ENCODE results near the gene REV3L. TPM values are rescaled to one million over a fixed set of nuclear protein-coding genes. Genes with fewer than 3 reads are reported as not detected.
A peak's percentile ranks its signal among the peaks of the same experiment; 100 is the strongest.

REV3L gene
- total and polyA plus RNA-seq, 2 of the 13 experiments (the other 11 are each of a cell fraction or from before 2014, with no cell fraction given): 12.8 to 31.3 TPM

GRCh38 chr6:111259089-111259831 lies 223.8 kb downstream of the REV3L start (continued):
- TF ChIP-seq, protein P1, sequence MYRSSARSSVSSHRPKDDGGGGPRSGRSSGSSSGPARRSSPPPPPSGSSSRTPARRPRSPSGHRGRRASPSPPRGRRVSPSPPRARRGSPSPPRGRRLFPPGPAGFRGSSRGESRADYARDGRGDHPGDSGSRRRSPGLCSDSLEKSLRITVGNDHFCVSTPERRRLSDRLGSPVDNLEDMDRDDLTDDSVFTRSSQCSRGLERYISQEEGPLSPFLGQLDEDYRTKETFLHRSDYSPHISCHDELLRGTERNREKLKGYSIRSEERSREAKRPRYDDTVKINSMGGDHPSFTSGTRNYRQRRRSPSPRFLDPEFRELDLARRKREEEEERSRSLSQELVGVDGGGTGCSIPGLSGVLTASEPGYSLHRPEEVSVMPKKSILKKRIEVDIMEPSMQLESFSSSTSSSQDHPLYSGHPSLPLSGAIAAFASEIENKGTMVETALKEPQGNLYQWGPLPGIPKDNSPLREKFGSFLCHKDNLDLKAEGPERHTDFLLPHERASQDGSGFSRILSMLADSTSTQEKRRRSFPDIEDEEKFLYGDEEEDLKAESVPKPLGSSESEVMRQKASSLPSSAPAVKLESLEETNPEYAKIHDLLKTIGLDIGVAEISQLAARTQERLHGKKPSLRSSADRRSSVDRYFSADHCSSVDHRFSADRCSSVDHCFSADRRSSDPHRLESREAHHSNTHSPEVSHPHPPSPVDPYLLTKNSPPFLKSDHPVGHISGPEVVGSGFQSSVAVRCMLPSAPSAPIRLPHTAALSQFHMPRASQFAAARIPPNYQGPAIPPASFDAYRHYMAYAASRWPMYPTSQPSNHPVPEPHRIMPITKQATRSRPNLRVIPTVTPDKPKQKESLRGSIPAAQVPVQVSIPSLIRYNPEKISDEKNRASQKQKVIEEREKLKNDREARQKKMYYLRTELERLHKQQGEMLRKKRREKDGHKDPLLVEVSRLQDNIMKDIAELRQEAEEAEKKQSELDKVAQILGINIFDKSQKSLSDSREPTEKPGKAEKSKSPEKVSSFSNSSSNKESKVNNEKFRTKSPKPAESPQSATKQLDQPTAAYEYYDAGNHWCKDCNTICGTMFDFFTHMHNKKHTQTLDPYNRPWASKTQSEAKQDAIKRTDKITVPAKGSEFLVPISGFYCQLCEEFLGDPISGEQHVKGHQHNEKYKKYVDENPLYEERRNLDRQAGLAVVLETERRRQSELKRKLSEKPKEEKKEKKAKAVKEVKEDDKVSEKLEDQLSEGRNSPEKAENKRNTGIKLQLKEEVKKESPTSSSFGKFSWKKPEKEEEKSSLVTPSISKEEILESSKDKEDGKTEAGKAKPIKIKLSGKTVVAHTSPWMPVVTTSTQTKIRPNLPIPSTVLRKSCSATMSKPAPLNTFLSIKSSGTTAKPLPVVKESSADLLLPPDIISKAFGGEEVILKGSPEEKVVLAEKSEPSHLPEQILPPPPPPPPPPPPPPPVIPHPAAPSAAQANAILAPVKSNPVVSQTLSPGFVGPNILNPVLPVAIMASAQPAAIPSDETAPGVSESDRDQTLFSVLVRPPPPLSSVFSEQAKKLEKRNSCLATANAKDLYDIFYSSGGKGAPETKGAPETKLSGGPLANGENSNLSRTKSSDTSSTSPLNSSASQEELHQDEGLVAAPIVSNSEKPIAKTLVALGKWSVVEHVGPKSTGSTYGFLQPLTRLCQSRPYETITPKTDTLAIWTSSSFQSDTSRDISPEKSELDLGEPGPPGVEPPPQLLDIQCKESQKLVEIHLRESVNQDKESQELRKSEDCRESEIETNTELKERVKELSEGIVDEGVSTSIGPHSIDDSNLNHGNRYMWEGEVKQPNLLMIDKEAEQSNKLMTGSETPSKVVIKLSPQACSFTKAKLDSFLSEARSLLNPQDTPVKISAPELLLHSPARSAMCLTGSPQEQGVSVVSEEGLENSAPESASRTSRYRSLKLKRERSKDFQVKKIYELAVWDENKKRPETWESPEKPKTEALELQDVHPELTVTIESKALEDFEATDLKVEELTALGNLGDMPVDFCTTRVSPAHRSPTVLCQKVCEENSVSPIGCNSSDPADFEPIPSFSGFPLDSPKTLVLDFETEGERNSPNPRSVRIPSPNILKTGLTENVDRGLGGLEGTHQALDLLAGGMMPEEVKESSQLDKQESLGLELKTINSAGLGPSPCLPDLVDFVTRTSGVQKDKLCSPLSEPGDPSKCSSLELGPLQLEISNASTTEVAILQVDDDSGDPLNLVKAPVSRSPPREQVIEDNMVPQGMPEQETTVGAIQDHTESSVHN (CRISPR knock-in tag; IDR thresholded peaks at IDR 0.05): peak; percentile 53; the same call in 1 of the 2 replicates
- TF ChIP-seq MATR3 (CRISPR knock-in tag; IDR thresholded peaks at IDR 0.05) (no peak), PPARG (CRISPR knock-in tag; conservative IDR thresholded peaks at IDR 0.05) (0 out of 2 replicates have a peak, but pooled peaks have one; percentile 35), HNRNPH1 (optimal IDR thresholded peaks at IDR 0.05; ENCODE audit: low read depth, low read length) (no peak), PHB2 (IDR thresholded peaks at IDR 0.05; ENCODE audit: partially characterized antibody) (no peak), SRF (IDR thresholded peaks at IDR 0.05; ENCODE audit: low read depth, low read length) (no peak), TBL1XR1 (IDR thresholded peaks at IDR 0.05; ENCODE audit: borderline replicate concordance, low read length, partially characterized antibody) (peak; percentile 60), TRIM24 (CRISPR knock-in tag; IDR thresholded peaks at IDR 0.05) (no peak), DMTF1 (CRISPR knock-in tag; IDR thresholded peaks at IDR 0.05) (no peak), ZNF180 (CRISPR knock-in tag; IDR thresholded peaks at IDR 0.05; ENCODE audit: borderline replicate concordance, low read depth) (no peak)
- TF ChIP-seq, protein P2, sequence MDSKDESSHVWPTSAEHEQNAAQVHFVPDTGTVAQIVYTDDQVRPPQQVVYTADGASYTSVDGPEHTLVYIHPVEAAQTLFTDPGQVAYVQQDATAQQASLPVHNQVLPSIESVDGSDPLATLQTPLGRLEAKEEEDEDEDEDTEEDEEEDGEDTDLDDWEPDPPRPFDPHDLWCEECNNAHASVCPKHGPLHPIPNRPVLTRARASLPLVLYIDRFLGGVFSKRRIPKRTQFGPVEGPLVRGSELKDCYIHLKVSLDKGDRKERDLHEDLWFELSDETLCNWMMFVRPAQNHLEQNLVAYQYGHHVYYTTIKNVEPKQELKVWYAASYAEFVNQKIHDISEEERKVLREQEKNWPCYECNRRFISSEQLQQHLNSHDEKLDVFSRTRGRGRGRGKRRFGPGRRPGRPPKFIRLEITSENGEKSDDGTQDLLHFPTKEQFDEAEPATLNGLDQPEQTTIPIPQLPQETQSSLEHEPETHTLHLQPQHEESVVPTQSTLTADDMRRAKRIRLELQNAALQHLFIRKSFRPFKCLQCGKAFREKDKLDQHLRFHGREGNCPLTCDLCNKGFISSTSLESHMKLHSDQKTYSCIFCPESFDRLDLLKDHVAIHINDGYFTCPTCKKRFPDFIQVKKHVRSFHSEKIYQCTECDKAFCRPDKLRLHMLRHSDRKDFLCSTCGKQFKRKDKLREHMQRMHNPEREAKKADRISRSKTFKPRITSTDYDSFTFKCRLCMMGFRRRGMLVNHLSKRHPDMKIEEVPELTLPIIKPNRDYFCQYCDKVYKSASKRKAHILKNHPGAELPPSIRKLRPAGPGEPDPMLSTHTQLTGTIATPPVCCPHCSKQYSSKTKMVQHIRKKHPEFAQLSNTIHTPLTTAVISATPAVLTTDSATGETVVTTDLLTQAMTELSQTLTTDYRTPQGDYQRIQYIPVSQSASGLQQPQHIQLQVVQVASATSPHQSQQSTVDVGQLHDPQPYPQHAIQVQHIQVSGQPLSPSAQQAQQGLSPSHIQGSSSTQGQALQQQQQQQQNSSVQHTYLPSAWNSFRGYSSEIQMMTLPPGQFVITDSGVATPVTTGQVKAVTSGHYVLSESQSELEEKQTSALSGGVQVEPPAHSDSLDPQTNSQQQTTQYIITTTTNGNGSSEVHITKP (CRISPR knock-in tag; IDR thresholded peaks at IDR 0.05; ENCODE audit: low read depth): peak; percentile 98

Measured in HepG2 (cell line).